CD4-positive, alpha-beta T cell treated with Interleukin-21 for 1 hour (primary cell): ENCODE results near the gene KLF16.

ENCODE experiments used
- DNase-seq: peaks from one replicate; pipeline ENCODE4 v3.0.0-alpha.2; 2020

Gene KLF16

GRCh38 chr19:1805401-1806183, 57.8 kb downstream of the KLF16 start:
- DNase-seq: no peak

- no peak for DNase-seq
These were observed 58.5 kb downstream of the KLF16 start for GRCh38 chr19:1804858-1805257.
